ENCODE results near the gene ACTN4.

The ACTN4 gene

DNA sequence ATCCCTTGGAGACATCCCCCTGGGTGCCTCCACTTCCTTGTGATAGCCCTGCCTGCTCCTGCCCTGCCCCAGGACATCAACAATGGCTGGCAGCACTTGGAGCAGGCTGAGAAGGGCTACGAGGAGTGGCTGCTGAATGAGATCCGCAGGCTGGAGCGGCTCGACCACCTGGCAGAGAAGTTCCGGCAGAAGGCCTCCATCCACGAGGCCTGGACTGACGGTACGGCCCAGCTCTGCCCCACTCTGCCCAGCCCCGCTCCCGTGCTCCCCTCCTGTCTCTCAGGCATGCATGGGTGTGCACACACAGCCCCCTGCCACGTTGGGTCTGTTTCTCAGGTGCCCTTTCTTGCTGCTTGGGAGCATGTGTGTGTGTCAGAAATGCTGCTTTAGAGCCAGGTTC is 70.4 kb downstream of the ACTN4 start:
- Histone ChIP-seq H3K36me3 (ENCODE audit: control insufficient read depth, insufficient read depth, low read length) (peaks cover 76% of the 10 kb centered on the region), H3K4me1 (ENCODE audit: control insufficient read depth, insufficient read depth, low read length, poor library complexity, severe bottlenecking) (no peaks in the 10 kb centered on the region), H3K27me3 (replicated peaks; ENCODE audit: control insufficient read depth, insufficient read depth, low read length, poor library complexity, severe bottlenecking) (no peaks in the 10 kb centered on the region), H3K4me3 (ENCODE audit: insufficient read depth, low read depth, low read length, poor library complexity, severe bottlenecking) (no peak overlapping the region), H3K9me3 (ENCODE audit: control insufficient read depth, low read length) (no peaks in the 10 kb centered on the region), H3K27ac (ENCODE audit: insufficient read depth, low read length, poor library complexity, severe bottlenecking) (no peak overlapping the region)
- no peak for DNase-seq

DNA sequence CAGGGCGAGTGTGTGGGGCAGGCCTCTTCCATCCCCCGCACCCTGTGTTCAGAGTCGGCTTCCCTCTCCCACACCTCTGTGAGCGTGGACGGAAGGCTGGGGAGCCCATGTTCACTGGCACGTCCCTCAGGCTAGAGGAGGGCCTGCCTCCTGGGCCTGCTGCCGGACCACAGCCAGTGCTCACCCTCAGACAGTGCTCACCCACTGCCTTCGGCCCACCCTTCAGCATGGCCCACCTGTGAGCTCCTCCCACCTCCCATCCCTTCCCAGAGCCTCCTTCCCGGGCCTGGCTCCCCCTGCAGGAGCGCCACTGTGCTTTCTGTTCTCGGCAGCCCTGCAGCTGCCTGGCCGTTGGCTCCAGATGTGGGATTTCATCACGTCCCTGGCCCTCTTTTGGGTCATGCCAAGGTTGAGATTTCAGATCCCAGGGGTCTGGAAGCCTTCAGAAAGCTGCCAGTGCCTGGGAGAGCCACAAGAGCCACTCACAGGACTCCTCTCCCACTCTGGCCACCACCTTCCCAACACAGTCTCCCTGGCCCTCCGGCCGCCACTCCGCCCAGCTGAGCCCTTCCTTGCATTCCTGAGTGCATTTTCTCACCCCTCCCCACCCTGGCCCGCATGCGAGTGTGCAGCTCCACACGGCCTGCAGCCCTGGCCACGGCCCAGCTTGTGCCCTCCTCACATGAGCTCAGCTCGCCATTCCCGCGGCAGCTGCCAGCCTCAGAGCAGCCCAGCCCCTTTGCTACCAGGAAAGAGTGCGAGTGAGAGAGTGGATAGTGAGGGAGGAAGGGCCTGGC is 71.5 kb downstream of the ACTN4 start:
- no peaks in the 10 kb centered on the region for H3K9me3 ChIP-seq (ENCODE audit: control insufficient read depth, low read length)
- H3K27me3 ChIP-seq (replicated peaks; ENCODE audit: control insufficient read depth, insufficient read depth, low read length, poor library complexity, severe bottlenecking), result no peaks in the 10 kb centered on the region
- H3K4me3 ChIP-seq (ENCODE audit: insufficient read depth, low read depth, low read length, poor library complexity, severe bottlenecking), result no peak overlapping the region
- H3K36me3 ChIP-seq (ENCODE audit: control insufficient read depth, insufficient read depth, low read length), result peaks cover 83% of the 10 kb centered on the region
- no peak overlapping the region for H3K27ac ChIP-seq (ENCODE audit: insufficient read depth, low read length, poor library complexity, severe bottlenecking)
- no peak for DNase-seq
- no peaks in the 10 kb centered on the region for H3K4me1 ChIP-seq (ENCODE audit: control insufficient read depth, insufficient read depth, low read length, poor library complexity, severe bottlenecking)

DNA sequence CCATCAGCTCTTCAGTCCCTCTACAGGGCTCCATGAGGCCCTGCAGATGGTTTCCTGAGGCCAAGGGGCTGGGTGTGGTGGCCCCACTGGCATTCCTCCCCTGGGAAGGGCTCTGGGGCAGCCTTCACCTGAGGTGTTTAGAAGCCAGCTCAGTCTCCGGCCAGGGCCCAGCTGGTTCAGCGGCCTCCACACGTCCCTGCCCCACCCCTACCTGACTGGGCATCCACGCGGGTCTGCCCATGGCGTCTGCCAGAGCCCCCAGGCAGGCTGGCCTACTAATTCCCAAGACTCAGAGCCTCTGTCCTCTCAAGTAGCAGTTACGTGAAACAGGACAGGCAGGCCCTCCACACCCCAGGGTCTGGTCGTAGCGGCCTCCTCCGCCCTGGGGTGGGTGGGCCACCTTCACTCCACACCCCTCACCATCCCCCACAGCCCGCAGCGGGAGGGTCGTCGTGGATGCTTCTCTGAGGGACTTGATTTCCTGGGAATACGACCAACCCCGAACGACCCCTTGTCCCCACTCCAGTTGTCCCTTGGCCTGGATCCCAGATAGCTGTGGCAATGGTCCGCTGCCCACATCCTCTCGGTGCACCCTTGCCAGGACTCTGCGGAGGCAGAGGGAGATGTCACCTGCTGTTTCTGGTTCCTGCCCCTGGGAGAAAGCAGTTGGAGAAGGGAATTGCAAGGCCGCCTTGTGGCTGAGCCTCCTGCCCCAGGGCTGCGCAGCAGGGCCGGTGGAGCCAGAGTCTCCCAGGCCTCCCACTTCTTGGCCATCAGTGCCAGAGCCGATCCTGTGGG is 72.5 kb downstream of the ACTN4 start:
- DNase-seq, result no peak
- Histone ChIP-seq H3K27me3 (replicated peaks; ENCODE audit: control insufficient read depth, insufficient read depth, low read length, poor library complexity, severe bottlenecking) (no peaks in the 10 kb centered on the region), H3K4me1 (ENCODE audit: control insufficient read depth, insufficient read depth, low read length, poor library complexity, severe bottlenecking) (no peaks in the 10 kb centered on the region), H3K27ac (ENCODE audit: insufficient read depth, low read length, poor library complexity, severe bottlenecking) (no peak overlapping the region), H3K4me3 (ENCODE audit: insufficient read depth, low read depth, low read length, poor library complexity, severe bottlenecking) (no peak overlapping the region), H3K36me3 (ENCODE audit: control insufficient read depth, insufficient read depth, low read length) (peaks cover 83% of the 10 kb centered on the region), H3K9me3 (ENCODE audit: control insufficient read depth, low read length) (no peaks in the 10 kb centered on the region)

DNA sequence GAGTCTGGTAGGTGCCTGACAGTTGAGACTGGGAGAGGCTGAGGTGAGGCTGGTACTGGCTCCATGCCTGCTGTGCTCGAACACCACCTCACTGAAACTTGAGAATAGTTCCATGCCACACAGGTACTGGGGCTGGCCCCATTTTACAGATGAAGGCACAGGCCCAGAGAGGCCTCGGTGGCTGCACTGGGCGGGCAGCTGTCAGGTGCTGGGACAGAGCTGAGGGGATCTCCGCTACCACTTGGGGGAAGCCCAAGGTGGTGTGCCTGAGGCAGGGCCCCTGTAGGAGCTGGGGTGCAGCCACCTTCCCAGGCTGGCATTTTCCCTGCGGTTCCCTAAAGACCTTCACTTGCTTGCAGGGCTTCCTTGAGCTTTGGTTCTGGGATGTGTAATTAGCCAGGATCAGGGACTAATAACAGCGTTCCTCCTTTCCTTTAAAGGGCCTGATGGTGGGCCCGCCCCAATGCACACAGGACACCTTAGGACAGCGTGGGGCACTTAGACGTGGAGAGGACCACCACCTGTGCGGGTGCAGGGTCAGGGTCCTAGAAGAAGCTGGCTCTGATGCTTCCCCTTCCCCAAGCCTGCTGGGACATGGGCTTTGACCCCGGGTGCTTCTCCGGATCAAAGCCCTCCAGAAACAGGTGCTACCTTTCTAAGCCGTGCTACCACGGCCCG is 73.2 kb downstream of the ACTN4 start:
- Histone ChIP-seq H3K36me3 (ENCODE audit: control insufficient read depth, insufficient read depth, low read length) (peaks cover 90% of the 10 kb centered on the region), H3K4me1 (ENCODE audit: control insufficient read depth, insufficient read depth, low read length, poor library complexity, severe bottlenecking) (no peaks in the 10 kb centered on the region), H3K27me3 (replicated peaks; ENCODE audit: control insufficient read depth, insufficient read depth, low read length, poor library complexity, severe bottlenecking) (no peaks in the 10 kb centered on the region), H3K27ac (ENCODE audit: insufficient read depth, low read length, poor library complexity, severe bottlenecking) (no peak overlapping the region), H3K9me3 (ENCODE audit: control insufficient read depth, low read length) (no peaks in the 10 kb centered on the region), H3K4me3 (ENCODE audit: insufficient read depth, low read depth, low read length, poor library complexity, severe bottlenecking) (no peak overlapping the region)
- DNase-seq, result no peak

DNA sequence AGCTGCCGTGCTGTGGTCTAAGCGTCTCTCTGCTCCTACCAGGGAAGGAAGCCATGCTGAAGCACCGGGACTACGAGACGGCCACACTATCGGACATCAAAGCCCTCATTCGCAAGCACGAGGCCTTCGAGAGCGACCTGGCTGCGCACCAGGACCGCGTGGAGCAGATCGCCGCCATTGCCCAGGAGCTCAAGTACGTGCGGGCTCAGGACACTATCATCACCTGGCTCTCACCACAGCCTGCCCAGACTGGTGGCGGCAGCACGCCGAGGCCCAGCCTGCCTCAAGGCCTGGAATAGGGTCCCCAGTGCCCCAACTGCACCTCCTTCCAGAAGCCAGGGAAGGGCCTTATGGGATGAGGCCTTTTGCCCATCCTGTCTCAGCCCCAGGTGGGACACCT is 74.0 kb downstream of the ACTN4 start:
- Histone ChIP-seq H3K36me3 (ENCODE audit: control insufficient read depth, insufficient read depth, low read length) (peaks cover 89% of the 10 kb centered on the region), H3K27ac (ENCODE audit: insufficient read depth, low read length, poor library complexity, severe bottlenecking) (no peak overlapping the region), H3K9me3 (ENCODE audit: control insufficient read depth, low read length) (no peaks in the 10 kb centered on the region), H3K27me3 (replicated peaks; ENCODE audit: control insufficient read depth, insufficient read depth, low read length, poor library complexity, severe bottlenecking) (no peaks in the 10 kb centered on the region), H3K4me1 (ENCODE audit: control insufficient read depth, insufficient read depth, low read length, poor library complexity, severe bottlenecking) (no peaks in the 10 kb centered on the region), H3K4me3 (ENCODE audit: insufficient read depth, low read depth, low read length, poor library complexity, severe bottlenecking) (no peak overlapping the region)
- no peak for DNase-seq

DNA sequence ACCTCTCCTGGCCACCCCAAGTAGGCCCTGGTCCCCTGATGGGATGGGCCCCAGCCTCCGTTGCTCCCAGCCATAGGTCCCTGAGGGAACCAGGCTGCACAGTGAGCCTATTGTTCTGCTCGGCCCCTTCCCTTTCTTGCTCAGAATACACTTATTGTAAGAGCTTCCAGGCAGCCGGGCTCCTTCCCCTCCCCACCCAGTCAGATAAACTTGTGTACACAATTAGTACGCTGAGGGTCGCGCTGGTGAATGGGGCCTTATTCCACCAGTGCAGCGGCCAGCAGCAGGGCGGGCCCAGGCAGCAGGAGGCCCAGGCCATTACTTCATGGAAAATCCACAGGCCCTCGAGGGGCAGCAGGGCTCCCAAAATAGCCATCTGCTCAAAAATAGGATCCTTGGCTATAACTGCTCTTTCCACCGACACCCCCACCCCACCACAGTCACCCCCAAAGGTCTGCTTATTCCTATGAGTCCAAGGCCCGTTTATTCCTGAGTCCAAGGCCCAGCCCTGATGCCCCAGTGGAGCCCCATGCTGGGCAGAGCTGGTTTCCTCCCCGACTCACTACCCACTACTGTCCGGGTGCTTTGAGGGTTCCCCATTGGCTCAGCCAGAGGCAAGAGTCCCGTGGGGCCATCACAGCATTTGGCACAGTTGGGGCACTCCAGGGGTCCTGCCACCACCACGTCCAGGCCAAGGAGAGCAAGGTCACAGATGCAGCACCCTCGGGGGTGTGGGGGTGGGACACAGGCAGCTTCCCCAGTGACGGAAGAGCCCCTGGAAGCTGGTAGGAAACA is 74.7 kb downstream of the ACTN4 start:
- H3K4me1 ChIP-seq (ENCODE audit: control insufficient read depth, insufficient read depth, low read length, poor library complexity, severe bottlenecking), result no peaks in the 10 kb centered on the region
- no peak for DNase-seq
- H3K27me3 ChIP-seq (replicated peaks; ENCODE audit: control insufficient read depth, insufficient read depth, low read length, poor library complexity, severe bottlenecking), result no peaks in the 10 kb centered on the region
- no peak overlapping the region for H3K27ac ChIP-seq (ENCODE audit: insufficient read depth, low read length, poor library complexity, severe bottlenecking)
- H3K4me3 ChIP-seq (ENCODE audit: insufficient read depth, low read depth, low read length, poor library complexity, severe bottlenecking), result no peak overlapping the region
- H3K9me3 ChIP-seq (ENCODE audit: control insufficient read depth, low read length), result no peaks in the 10 kb centered on the region
- peaks cover 83% of the 10 kb centered on the region for H3K36me3 ChIP-seq (ENCODE audit: control insufficient read depth, insufficient read depth, low read length)

DNA sequence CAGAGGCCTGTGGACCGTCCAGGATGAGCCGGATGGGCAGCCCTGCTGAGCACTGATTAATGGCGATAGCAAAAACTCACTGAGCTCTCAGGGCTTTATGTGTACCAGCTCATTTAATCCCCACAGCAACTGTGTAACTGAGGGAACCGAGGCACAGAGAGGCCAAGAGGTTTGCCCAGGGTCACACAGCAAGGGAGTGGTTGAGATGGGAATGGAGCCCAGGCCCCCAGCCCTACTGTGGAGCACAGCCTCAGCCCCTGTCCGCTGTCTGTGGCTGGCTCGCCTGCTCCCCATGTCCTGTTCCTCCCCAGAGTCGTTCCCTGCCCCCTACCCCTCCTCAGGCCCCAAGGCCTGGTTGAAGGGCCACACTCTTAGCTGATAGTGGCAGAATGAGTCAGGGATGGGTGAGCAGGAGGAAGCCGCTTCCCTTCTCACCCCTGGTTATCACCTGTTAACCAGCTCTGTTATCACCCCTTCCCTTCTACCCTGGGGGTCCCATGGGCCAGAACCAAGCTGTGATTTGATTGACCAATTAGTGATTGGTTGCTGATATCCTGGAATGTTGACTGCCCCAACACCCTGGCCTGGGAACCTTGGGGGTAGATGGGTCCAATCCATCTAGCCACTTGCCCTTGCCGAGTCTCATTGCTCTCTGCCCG is 75.6 kb downstream of the ACTN4 start:
- no peak for DNase-seq
- peaks cover 82% of the 10 kb centered on the region for H3K36me3 ChIP-seq (ENCODE audit: control insufficient read depth, insufficient read depth, low read length)
- no peaks in the 10 kb centered on the region for H3K9me3 ChIP-seq (ENCODE audit: control insufficient read depth, low read length)
- H3K4me1 ChIP-seq (ENCODE audit: control insufficient read depth, insufficient read depth, low read length, poor library complexity, severe bottlenecking), result no peaks in the 10 kb centered on the region
- no peaks in the 10 kb centered on the region for H3K27me3 ChIP-seq (replicated peaks; ENCODE audit: control insufficient read depth, insufficient read depth, low read length, poor library complexity, severe bottlenecking)
- no peak overlapping the region for H3K4me3 ChIP-seq (ENCODE audit: insufficient read depth, low read depth, low read length, poor library complexity, severe bottlenecking)
- H3K27ac ChIP-seq (ENCODE audit: insufficient read depth, low read length, poor library complexity, severe bottlenecking), result no peak overlapping the region

DNA sequence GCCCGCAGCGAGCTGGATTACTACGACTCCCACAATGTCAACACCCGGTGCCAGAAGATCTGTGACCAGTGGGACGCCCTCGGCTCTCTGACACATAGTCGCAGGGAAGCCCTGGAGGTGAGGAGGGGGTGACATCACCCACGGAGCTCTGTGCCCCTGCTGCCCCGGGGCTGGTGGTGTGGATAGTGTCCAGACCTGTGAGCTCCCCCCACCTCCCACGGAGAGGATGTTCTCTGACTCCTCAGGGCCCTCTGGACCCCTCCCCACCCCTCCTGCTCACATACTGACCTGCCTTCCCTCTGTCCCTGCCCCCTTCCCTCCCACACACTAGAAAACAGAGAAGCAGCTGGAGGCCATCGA is 76.1 kb downstream of the ACTN4 start:
- Histone ChIP-seq H3K4me1 (ENCODE audit: control insufficient read depth, insufficient read depth, low read length, poor library complexity, severe bottlenecking) (no peaks in the 10 kb centered on the region), H3K9me3 (ENCODE audit: control insufficient read depth, low read length) (no peaks in the 10 kb centered on the region), H3K4me3 (ENCODE audit: insufficient read depth, low read depth, low read length, poor library complexity, severe bottlenecking) (no peak overlapping the region), H3K27me3 (replicated peaks; ENCODE audit: control insufficient read depth, insufficient read depth, low read length, poor library complexity, severe bottlenecking) (no peaks in the 10 kb centered on the region), H3K27ac (ENCODE audit: insufficient read depth, low read length, poor library complexity, severe bottlenecking) (no peak overlapping the region), H3K36me3 (ENCODE audit: control insufficient read depth, insufficient read depth, low read length) (peaks cover 82% of the 10 kb centered on the region)
- DNase-seq, result no peak

DNA sequence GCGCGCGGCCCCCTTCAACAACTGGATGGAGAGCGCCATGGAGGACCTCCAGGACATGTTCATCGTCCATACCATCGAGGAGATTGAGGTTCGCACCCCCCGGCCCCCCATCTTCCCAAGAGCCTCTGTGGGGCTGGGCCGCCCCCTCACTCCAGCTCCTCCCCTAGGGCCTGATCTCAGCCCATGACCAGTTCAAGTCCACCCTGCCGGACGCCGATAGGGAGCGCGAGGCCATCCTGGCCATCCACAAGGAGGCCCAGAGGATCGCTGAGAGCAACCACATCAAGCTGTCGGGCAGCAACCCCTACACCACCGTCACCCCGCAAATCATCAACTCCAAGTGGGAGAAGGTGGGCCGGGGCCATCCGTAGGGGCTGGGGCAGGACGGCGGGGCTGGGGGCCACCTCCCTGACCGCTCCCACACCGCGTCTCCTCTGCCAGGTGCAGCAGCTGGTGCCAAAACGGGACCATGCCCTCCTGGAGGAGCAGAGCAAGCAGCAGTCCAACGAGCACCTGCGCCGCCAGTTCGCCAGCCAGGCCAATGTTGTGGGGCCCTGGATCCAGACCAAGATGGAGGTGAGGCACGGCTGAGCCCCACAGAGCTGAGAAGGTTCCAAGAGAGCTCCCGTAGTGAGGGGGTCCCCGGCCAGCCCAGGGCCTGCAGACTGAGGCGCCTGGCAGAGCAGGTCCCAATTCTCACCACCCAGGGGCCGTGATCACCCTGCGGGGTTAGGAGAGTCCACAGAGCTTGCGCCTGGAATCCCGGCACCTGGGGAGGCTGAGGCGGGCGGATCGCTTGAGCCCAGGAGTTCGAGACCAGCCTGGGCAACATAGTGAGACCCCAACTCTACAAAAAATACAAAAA is 76.8 kb downstream of the ACTN4 start:
- DNase-seq, result no peak
- no peak overlapping the region for H3K27ac ChIP-seq (ENCODE audit: insufficient read depth, low read length, poor library complexity, severe bottlenecking)
- H3K27me3 ChIP-seq (replicated peaks; ENCODE audit: control insufficient read depth, insufficient read depth, low read length, poor library complexity, severe bottlenecking), result no peaks in the 10 kb centered on the region
- H3K9me3 ChIP-seq (ENCODE audit: control insufficient read depth, low read length), result no peaks in the 10 kb centered on the region
- peaks cover 75% of the 10 kb centered on the region for H3K36me3 ChIP-seq (ENCODE audit: control insufficient read depth, insufficient read depth, low read length)
- H3K4me1 ChIP-seq (ENCODE audit: control insufficient read depth, insufficient read depth, low read length, poor library complexity, severe bottlenecking), result no peaks in the 10 kb centered on the region
- no peak overlapping the region for H3K4me3 ChIP-seq (ENCODE audit: insufficient read depth, low read depth, low read length, poor library complexity, severe bottlenecking)
